Measurements from ENCODE around the gene PCNT.

DNA sequence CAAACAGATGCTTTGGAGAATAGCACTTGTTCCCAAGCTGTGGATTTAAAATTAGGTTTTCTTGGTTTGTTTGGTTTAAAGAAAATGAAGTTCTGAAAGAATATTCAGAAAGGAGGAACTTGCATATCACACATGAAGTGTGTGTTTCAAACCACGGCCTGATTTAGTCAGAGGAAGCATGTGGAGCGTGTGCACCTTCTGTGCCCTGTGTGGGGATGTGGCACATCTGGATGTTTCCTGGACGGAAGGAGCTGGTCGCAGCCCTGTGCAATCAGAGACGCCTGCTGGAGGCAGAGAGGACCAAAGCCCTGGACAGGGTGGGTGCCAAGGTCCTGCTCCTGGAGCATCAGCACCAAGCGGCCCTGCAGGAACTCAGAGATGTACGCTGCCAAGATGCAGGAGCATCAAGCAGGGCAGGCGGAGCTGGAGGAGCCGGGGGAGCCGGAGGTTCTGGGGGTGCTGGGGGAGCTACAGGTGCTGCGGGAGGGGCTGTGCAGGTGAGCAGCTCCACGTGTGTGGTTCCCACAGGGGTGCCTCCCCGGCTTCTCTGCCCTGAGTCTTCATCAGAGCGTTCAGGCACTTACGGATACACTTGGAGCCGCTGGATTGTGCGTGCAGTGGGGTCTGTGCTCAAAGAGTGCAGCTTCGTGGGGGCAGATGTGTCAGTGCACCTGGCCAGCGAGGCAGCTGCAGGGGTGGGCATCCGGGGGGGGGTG is 45.7 kb downstream of the PCNT start:
- TF ChIP-seq RAD21 (CRISPR knock-in tag; conservative IDR thresholded peaks at IDR 0.05 in 1 of 2, IDR thresholded peaks at IDR 0.05 in 1 of 2) = no peak
- TF ChIP-seq, protein P1, sequence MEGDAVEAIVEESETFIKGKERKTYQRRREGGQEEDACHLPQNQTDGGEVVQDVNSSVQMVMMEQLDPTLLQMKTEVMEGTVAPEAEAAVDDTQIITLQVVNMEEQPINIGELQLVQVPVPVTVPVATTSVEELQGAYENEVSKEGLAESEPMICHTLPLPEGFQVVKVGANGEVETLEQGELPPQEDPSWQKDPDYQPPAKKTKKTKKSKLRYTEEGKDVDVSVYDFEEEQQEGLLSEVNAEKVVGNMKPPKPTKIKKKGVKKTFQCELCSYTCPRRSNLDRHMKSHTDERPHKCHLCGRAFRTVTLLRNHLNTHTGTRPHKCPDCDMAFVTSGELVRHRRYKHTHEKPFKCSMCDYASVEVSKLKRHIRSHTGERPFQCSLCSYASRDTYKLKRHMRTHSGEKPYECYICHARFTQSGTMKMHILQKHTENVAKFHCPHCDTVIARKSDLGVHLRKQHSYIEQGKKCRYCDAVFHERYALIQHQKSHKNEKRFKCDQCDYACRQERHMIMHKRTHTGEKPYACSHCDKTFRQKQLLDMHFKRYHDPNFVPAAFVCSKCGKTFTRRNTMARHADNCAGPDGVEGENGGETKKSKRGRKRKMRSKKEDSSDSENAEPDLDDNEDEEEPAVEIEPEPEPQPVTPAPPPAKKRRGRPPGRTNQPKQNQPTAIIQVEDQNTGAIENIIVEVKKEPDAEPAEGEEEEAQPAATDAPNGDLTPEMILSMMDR (IDR thresholded peaks at IDR 0.05 in 2 of 3, conservative IDR thresholded peaks at IDR 0.05 in 1 of 3; ENCODE audit: insufficient read depth in 2 of 3, low read depth in 1 of 3, low read length in 3 of 3) = no peak
- TF ChIP-seq POU5F1 (IDR thresholded peaks at IDR 0.05; ENCODE audit: borderline replicate concordance, low read depth, low read length, partially characterized antibody) = no peak
- no peak for TF ChIP-seq ZNF707 (CRISPR knock-in tag; conservative IDR thresholded peaks at IDR 0.05)
- TF ChIP-seq STAT5A (IDR thresholded peaks at IDR 0.05; ENCODE audit: borderline replicate concordance, low read length) = no peak
- TF ChIP-seq NUFIP1 (IDR thresholded peaks at IDR 0.05; ENCODE audit: partially characterized antibody) = no peak
- no peak for TF ChIP-seq RFX5 (IDR thresholded peaks at IDR 0.05; ENCODE audit: low read depth, low read length)
